ENCODE results near the gene WWOX. TPM values are rescaled to one million over a fixed set of nuclear protein-coding genes. Genes with fewer than 3 reads are reported as not detected.

Gene WWOX
- total RNA-seq, 1 donor from 2014 or later: 19.2 TPM

DNA sequence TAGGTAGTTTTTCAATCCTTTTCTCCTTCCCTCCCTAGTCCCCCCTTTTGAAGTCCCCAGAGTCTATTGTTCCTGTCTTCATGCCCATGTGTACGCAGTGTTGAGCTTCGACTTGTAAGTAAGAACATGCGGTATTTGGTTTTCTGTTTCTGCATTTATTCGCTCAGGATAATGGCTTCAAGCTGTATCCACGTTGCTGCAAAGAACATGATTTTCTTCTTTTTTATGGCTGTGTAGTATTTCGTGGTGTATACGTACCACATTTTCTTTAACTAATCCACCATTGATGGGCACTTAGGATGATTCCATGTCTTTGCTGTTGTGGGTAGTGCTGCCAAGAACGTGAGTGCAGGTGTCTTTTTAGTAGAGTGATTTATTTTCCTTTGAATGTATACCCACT is 651.2 kb downstream of the WWOX start:
- intact Hi-C loops (cut with DNase I): no loop called here
- no peaks in the 10 kb centered on the region for H3K4me1 ChIP-seq
- no peak overlapping the region for H3K27ac ChIP-seq
- H3K27me3 ChIP-seq (ENCODE audit: low read depth): no peaks in the 10 kb centered on the region
- ATAC-seq (no peak), DNase-seq (no peak)
- H3K9me3 ChIP-seq: no peaks in the 10 kb centered on the region
- TF ChIP-seq, protein P1, sequence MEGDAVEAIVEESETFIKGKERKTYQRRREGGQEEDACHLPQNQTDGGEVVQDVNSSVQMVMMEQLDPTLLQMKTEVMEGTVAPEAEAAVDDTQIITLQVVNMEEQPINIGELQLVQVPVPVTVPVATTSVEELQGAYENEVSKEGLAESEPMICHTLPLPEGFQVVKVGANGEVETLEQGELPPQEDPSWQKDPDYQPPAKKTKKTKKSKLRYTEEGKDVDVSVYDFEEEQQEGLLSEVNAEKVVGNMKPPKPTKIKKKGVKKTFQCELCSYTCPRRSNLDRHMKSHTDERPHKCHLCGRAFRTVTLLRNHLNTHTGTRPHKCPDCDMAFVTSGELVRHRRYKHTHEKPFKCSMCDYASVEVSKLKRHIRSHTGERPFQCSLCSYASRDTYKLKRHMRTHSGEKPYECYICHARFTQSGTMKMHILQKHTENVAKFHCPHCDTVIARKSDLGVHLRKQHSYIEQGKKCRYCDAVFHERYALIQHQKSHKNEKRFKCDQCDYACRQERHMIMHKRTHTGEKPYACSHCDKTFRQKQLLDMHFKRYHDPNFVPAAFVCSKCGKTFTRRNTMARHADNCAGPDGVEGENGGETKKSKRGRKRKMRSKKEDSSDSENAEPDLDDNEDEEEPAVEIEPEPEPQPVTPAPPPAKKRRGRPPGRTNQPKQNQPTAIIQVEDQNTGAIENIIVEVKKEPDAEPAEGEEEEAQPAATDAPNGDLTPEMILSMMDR (IDR thresholded peaks at IDR 0.05): no peak
- H3K36me3 ChIP-seq: no peaks in the 10 kb centered on the region
- no peak overlapping the region for H3K4me3 ChIP-seq

DNA sequence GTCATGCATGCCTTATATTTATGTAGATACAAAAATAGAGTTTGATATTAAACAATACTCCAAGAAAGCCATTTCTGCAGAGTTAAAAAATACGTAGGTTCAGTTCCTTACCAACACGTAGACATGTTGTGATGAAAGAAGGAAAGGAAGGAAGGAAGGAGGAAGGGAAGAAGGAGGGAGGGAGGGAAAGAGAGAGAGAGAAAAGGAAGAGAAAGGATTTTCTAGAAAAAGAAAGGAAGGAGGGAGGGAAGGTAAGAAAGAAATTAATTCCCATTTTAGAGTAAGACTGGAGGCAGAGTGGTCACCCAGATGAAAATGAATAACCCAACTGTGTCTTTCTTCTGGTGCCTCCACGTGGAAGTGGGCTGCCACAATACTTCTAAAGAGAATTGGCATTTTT is 652.1 kb downstream of the WWOX start:
- H3K4me1 ChIP-seq: no peaks in the 10 kb centered on the region
- no peaks in the 10 kb centered on the region for H3K27me3 ChIP-seq (ENCODE audit: low read depth)
- no peak overlapping the region for H3K27ac ChIP-seq
- H3K9me3 ChIP-seq: no peaks in the 10 kb centered on the region
- DNase-seq: no peak
- TF ChIP-seq, protein P1 (IDR thresholded peaks at IDR 0.05): no peak
- intact Hi-C loops (cut with DNase I): no loop called here
- no peak for ATAC-seq
- H3K36me3 ChIP-seq: no peaks in the 10 kb centered on the region
- no peak overlapping the region for H3K4me3 ChIP-seq

DNA sequence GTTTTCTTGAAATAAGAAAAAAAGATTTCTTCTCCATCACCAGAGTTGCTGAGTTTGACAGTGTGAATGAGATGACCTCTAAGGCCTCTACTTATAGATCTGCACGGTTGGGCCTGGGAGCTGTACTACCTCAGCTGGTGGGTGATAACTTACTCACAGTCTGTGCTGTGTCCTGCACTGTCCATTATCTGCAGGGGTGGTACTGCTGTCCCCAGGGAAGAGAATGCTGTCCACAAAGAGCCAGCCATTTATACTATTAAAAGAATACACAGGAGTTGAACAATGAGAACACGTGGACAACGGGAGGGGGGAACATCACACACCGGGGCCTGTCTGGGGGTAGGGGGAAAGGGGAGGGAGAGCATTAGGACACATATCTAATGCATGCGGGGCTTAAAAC is 655.3 kb downstream of the WWOX start:
- ATAC-seq: no peak
- Histone ChIP-seq H3K36me3 (no peaks in the 10 kb centered on the region), H3K4me1 (no peaks in the 10 kb centered on the region), H3K9me3 (no peaks in the 10 kb centered on the region), H3K4me3 (no peak overlapping the region), H3K27ac (no peak overlapping the region), H3K27me3 (ENCODE audit: low read depth) (no peaks in the 10 kb centered on the region)
- intact Hi-C loops (cut with DNase I): no loop called here
- DNase-seq: no peak
- TF ChIP-seq, protein P1 (IDR thresholded peaks at IDR 0.05): no peak

DNA sequence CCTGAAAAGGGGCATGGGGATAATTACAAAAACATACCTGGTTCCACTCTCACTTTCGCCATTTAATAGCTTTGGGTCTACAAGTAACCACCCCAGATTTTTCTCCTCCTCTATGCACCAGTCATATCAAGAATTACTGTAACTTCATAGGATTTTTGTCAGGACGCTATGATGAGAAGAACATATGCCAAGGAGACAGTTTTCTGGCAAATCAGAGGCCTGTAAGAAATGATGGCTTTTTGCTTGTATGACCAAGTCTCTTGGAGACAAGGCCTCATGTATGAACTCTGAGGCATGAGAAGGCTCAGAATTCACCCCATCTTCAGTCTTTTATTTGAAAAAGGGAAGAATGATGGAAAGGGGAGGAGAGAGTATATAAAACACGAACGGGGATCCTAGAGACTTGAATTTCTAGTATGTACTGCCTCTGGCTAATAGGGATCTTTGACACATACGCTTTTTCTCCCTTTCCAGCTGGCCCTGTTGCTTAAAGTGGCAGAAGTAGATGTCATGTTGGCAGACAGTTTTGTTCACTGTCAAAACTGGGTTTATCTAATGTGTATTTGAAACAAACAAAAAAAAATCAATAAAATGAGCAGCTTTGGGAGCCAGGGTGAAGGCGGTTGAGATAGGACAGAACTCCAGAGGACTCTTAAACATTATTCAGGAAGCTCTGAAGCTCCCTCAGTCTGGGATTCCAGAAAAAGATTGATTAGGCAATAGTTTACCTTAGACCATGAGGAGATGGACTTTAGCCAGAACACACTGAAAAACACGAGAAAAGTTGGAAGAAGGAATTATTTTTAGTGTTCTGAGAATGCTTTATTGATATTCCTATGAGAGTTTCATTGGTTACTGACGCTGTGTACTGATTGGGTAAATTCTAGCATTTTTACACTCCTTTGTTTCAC is 656.6 kb downstream of the WWOX start:
- no peaks in the 10 kb centered on the region for H3K27me3 ChIP-seq (ENCODE audit: low read depth)
- no peak overlapping the region for H3K4me3 ChIP-seq
- no peaks in the 10 kb centered on the region for H3K36me3 ChIP-seq
- no peak overlapping the region for H3K27ac ChIP-seq
- TF ChIP-seq, protein P1 (IDR thresholded peaks at IDR 0.05): no peak
- intact Hi-C loops (cut with DNase I): no loop called here
- no peaks in the 10 kb centered on the region for H3K9me3 ChIP-seq
- H3K4me1 ChIP-seq: no peaks in the 10 kb centered on the region
- DNase-seq (no peak), ATAC-seq (no peak)

DNA sequence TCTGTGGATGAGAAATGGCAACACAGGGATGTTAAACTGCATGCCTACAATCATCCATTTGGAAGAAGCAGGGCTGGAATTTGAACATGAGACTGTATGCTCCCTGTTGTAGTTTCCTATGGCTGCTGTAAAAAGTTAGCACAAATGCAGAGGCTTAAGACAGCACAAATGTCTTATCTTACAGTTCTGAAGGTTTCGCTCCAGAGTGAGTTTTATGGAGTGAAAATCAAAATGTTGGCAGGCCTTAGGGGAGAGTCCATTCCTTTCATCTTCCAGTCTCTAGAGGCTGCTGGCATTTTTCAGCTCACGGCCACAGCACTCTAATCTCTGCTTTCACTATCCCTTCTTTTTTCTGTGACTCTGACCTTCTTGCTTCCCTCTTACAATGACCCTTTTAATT is 660.1 kb downstream of the WWOX start:
- Histone ChIP-seq H3K36me3 (no peaks in the 10 kb centered on the region), H3K9me3 (no peaks in the 10 kb centered on the region), H3K27me3 (ENCODE audit: low read depth) (no peaks in the 10 kb centered on the region), H3K4me1 (peaks cover 4% of the 10 kb centered on the region), H3K4me3 (no peak overlapping the region), H3K27ac (no peak overlapping the region)
- TF ChIP-seq, protein P1 (IDR thresholded peaks at IDR 0.05): no peak
- ATAC-seq (no peak), DNase-seq (no peak)
- intact Hi-C loops (cut with DNase I): no loop called here

Data from lower lobe of right lung (tissue), 2 donors.